Testis (tissue), 3 donors: Measurements from ENCODE around the gene OSBPL3. TPM values are rescaled to one million over a fixed set of nuclear protein-coding genes. Genes with fewer than 3 reads are reported as not detected.

Experiments
- DNase-seq: peaks from one replicate; pipeline ENCODE4 v3.0.0-alpha.2; 2019
- H3K27ac ChIP-seq, 2 donors: fragments of 200-600 bp; sonication (generic); one replicate each; pipeline ENCODE4 v1.5.1; 2019
- H3K27me3 ChIP-seq: fragments of 200-600 bp; sonication (generic); one replicate; pipeline ENCODE4 v1.5.1; 2019
- H3K36me3 ChIP-seq: fragments of 200-600 bp; sonication (generic); one replicate; pipeline ENCODE4 v1.5.1; 2017; ENCODE audit warnings: low read depth; ENCODE audit errors: missing control alignments
- H3K4me1 ChIP-seq: fragments of 200-600 bp; sonication (generic); one replicate; pipeline ENCODE4 v1.5.1; 2019
- H3K4me3 ChIP-seq, 2 donors: fragments of 200-600 bp; sonication (generic); one replicate each; pipeline ENCODE4 v1.5.1; 2017 to 2019
- H3K9me3 ChIP-seq: fragments of 200-600 bp; sonication (generic); one replicate; pipeline ENCODE4 v1.5.1; 2017
- CTCF ChIP-seq, 3 experiments: fragments of 450-650 bp in 2 of 3; fragments of 200-600 bp in 1 of 3; sonication (generic) in 1 of 3; IDR thresholded peaks; one replicate each; pipeline ENCODE4 v1.5.1; 2016 to 2019; ENCODE audit warnings: antibody characterized with exemption in 3 of 3, mild to moderate bottlenecking in 2 of 3, moderate library complexity in 1 of 3
- POLR2A ChIP-seq: fragments of 450-650 bp; IDR thresholded peaks from one replicate; pipeline ENCODE4 v1.6.1; 2017; ENCODE audit warnings: antibody characterized with exemption, mild to moderate bottlenecking, moderate library complexity
- WGBS, 2 donors: methylation state at CpG; one replicate each; pipeline ENCODE4 v1.1.5; 2018; 5-methylcytosine and 5-hydroxymethylcytosine counted together
- intact Hi-C: fragments of 100-400 bp; cut with DNase I; formaldehyde crosslinking; loops from one replicate; pipeline ENCODE4 v1.15.1; 2023; ENCODE audit warnings: low total_unique reads
- polyA plus RNA-seq: library from polyadenylated mRNA; stranded (reverse); fragments of 350-450 nt; fragmentation: Illumina TruSeq; extraction: RNeasy Lipid Tissue Mini Kit (QIAGEN cat#74804); gene quantifications from one replicate; pipeline ENCODE4 v1.2.3, GENCODE V29; 2014; ENCODE audit warnings: low read depth, low replicate concordance; ENCODE audit not compliant: insufficient read depth
- total RNA-seq, 2 donors: library from RNA; depleted of rRNA; stranded (reverse); fragments of >200 nt; gene quantifications; one replicate each; pipeline ENCODE4 v1.2.3, GENCODE V29; 2016

OSBPL3 gene
- total and polyA plus RNA-seq, 3 donors from 2014 or later: 5.6 to 9.4 (median 6.9) TPM

GRCh38 chr7:24921362-24921679 lies 58.7 kb downstream of the OSBPL3 start:
- WGBS, 2 donors: 32 to 52% methylated on average over 3 of the region's 3 CpGs
- intact Hi-C loops: no loop called here
- TF ChIP-seq CTCF (IDR thresholded peaks at IDR 0.05) (no peak), POLR2A (no peak)
- Histone ChIP-seq H3K4me1 (peaks cover 8% of the 10 kb centered on the region), H3K9me3 (no peaks in the 10 kb centered on the region), H3K27ac (no peak overlapping the region), H3K4me3 (no peak overlapping the region), H3K27me3 (no peaks in the 10 kb centered on the region), H3K36me3 (no peaks in the 10 kb centered on the region)
- no peak for DNase-seq

- Histone ChIP-seq H3K9me3 (no peaks in the 10 kb centered on the region), H3K36me3 (no peaks in the 10 kb centered on the region), H3K4me3 (no peak overlapping the region), H3K27ac (no peak overlapping the region), H3K4me1 (peaks cover 8% of the 10 kb centered on the region), H3K27me3 (no peaks in the 10 kb centered on the region)
- DNase-seq: no peak
- no peak for TF ChIP-seq POLR2A
- 56 to 69% methylated on average over 3 of the region's 3 CpGs for WGBS, 2 donors
- intact Hi-C loops: no loop called here
Observed at GRCh38 chr7:24920451-24921361, 59.3 kb downstream of the OSBPL3 start.

GRCh38 chr7:24917510-24918239 lies 62.3 kb downstream of the OSBPL3 start:
- 79 to 88% methylated on average over 3 of the region's 3 CpGs for WGBS, 2 donors
- TF ChIP-seq POLR2A (no peak), CTCF (IDR thresholded peaks at IDR 0.05) (no peak)
- Histone ChIP-seq H3K4me3 (no peak overlapping the region), H3K27me3 (no peaks in the 10 kb centered on the region), H3K27ac (no peak overlapping the region), H3K36me3 (no peaks in the 10 kb centered on the region), H3K9me3 (no peaks in the 10 kb centered on the region), H3K4me1 (peaks cover 8% of the 10 kb centered on the region)
- intact Hi-C loops: no loop called here
- DNase-seq: no peak

- DNase-seq: no peak
Observed at GRCh38 chr7:24916463-24917040, 63.4 kb downstream of the OSBPL3 start.

More at GRCh38 chr7:24916463-24917040, 63.4 kb downstream of the OSBPL3 start:
- TF ChIP-seq POLR2A (no peak), CTCF (IDR thresholded peaks at IDR 0.05) (no peak)
- Histone ChIP-seq H3K4me3 (no peak overlapping the region), H3K9me3 (no peaks in the 10 kb centered on the region), H3K4me1 (peaks cover 3% of the 10 kb centered on the region), H3K36me3 (no peaks in the 10 kb centered on the region), H3K27me3 (no peaks in the 10 kb centered on the region), H3K27ac (no peak overlapping the region)
- intact Hi-C loops: no loop called here
- 61 to 67% methylated on average over 4 of the region's 4 CpGs for WGBS, 2 donors
